Vagina (tissue), 2 donors: ENCODE results near the gene TNN.
"Not testable (repeated sequence)": the region's sequence is repeated elsewhere in the genome, so short reads cannot be mapped to it uniquely, and the experiment has no call there.

ENCODE experiments used
- POLR2A ChIP-seq, 2 donors: fragments of 450-650 bp; IDR thresholded peaks; one replicate each; pipeline ENCODE4 v1.6.1; 2017; ENCODE audit warnings: antibody characterized with exemption in 2 of 2, mild to moderate bottlenecking in 2 of 2, moderate library complexity in 2 of 2
- POLR2AphosphoS5 ChIP-seq, 2 donors: sonication (generic); formaldehyde crosslinking; IDR thresholded peaks; one replicate each; pipeline ENCODE4 v1.9.0; 2017; ENCODE audit warnings: antibody characterized with exemption in 2 of 2, mild to moderate bottlenecking in 2 of 2, low read depth in 1 of 2; ENCODE audit not compliant: insufficient read depth in 1 of 2
- TF ChIP-seq, protein P1 (sequence below), 3 experiments: fragments of 450-650 bp in 2 of 3; fragments of 200-600 bp in 1 of 3; sonication (generic) in 1 of 3; IDR thresholded peaks; one replicate each; pipeline ENCODE4 v1.5.1; 2017 to 2019; ENCODE audit warnings: antibody characterized with exemption in 3 of 3, mild to moderate bottlenecking in 2 of 3, moderate library complexity in 2 of 3

- not testable (repeated sequence) for TF ChIP-seq POLR2AphosphoS5 (IDR thresholded peaks at IDR 0.05; ENCODE audit: insufficient read depth in 1 of 2, low read depth in 1 of 2); POLR2A (IDR thresholded peaks at IDR 0.05)
- TF ChIP-seq, protein P1, sequence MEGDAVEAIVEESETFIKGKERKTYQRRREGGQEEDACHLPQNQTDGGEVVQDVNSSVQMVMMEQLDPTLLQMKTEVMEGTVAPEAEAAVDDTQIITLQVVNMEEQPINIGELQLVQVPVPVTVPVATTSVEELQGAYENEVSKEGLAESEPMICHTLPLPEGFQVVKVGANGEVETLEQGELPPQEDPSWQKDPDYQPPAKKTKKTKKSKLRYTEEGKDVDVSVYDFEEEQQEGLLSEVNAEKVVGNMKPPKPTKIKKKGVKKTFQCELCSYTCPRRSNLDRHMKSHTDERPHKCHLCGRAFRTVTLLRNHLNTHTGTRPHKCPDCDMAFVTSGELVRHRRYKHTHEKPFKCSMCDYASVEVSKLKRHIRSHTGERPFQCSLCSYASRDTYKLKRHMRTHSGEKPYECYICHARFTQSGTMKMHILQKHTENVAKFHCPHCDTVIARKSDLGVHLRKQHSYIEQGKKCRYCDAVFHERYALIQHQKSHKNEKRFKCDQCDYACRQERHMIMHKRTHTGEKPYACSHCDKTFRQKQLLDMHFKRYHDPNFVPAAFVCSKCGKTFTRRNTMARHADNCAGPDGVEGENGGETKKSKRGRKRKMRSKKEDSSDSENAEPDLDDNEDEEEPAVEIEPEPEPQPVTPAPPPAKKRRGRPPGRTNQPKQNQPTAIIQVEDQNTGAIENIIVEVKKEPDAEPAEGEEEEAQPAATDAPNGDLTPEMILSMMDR (IDR thresholded peaks at IDR 0.05), result not testable (repeated sequence)
Measured at GRCh38 chr1:175023922-175024242, 43.8 kb upstream of the TNN start.
